Endothelial cell of umbilical vein (primary cell): Measurements from ENCODE around the gene ZNF580. TPM values are rescaled to one million over a fixed set of nuclear protein-coding genes. Genes with fewer than 3 reads are reported as not detected.

Source experiments
- BruUV-seq: library from RNA; stranded (reverse); fragments of 400-500 nt; replicated peaks from 2 replicates; lab custom pipeline; 2021; lab: Mats Ljungman, UMichigan
- CTCF ChIA-PET: fragments of 300-600, 350-600 bp; sonication (Branson Sonifier 250); formaldehyde crosslinking; loops from one replicate; lab custom pipeline; 2021; ENCODE audit warnings: antibody characterized with exemption, inconsistent platforms; lab: Charles Lee
- POLR2A ChIA-PET: fragments of 300-600, 350-600 bp; sonication (Branson Sonifier 250); formaldehyde crosslinking; loops from one replicate; lab custom pipeline; 2021; ENCODE audit warnings: antibody characterized with exemption, inconsistent platforms; lab: Charles Lee
- DNase-seq: peaks from one replicate; pipeline ENCODE4 v3.0.0-alpha.2; 2011; ENCODE audit warnings: low read depth, low spot score
- FAIRE-seq: peaks from 2 replicates; lab custom pipeline; 2011; peaks lifted over from hg19 to GRCh38; lab: Jason Lieb, UNC
- H2AFZ ChIP-seq: 2 replicates; pipeline ENCODE4 v1.6.0; 2012; ENCODE audit warnings: low read depth, low read length, control low read depth, inconsistent platforms
- H3K27ac ChIP-seq: 2 replicates; pipeline ENCODE4 v1.5.1; 2011; ENCODE audit warnings: low read depth, mild to moderate bottlenecking, control low read depth, low read length, moderate library complexity; ENCODE audit not compliant: insufficient read depth
- H3K27me3 ChIP-seq, 2 experiments: 2 replicates each; pipeline versions ENCODE4 v1.6.0 to v1.6.1; 2011; ENCODE audit warnings: low read length in 2 of 2, mixed read lengths in 1 of 2; ENCODE audit not compliant: control insufficient read depth in 2 of 2, insufficient read depth in 2 of 2
- H3K36me3 ChIP-seq, 2 experiments: 2 replicates in 1 of 2; 3 replicates in 1 of 2; pipeline ENCODE4 v1.5.1; 2011; ENCODE audit warnings: low read length in 2 of 2, mild to moderate bottlenecking in 1 of 2, moderate library complexity in 1 of 2; ENCODE audit not compliant: control insufficient read depth in 2 of 2, insufficient read depth in 2 of 2; ENCODE audit errors: extremely low read depth in 1 of 2
- H3K4me1 ChIP-seq: 3 replicates; pipeline ENCODE4 v1.5.1; 2011; ENCODE audit warnings: mild to moderate bottlenecking, low read length; ENCODE audit not compliant: control insufficient read depth, insufficient read depth; ENCODE audit errors: extremely low read depth
- H3K4me2 ChIP-seq: 2 replicates; pipeline ENCODE4 v1.6.1; 2011; ENCODE audit warnings: low read length, control low read depth, mixed read lengths; ENCODE audit not compliant: insufficient read depth
- H3K4me3 ChIP-seq, 3 experiments: fragments of 200-600 bp in 1 of 3; sonication (generic), shearing (Covaris generic) in 1 of 3; replicated peaks in 1 of 3; 2 replicates each; pipeline ENCODE4 v1.5.1; 2011 to 2016; ENCODE audit warnings: control low read depth in 3 of 3, low read length in 3 of 3, mild to moderate bottlenecking in 2 of 3, inconsistent platforms in 1 of 3, low read depth in 1 of 3, moderate library complexity in 1 of 3; ENCODE audit not compliant: insufficient read depth in 1 of 3
- H3K79me2 ChIP-seq: 2 replicates; pipeline ENCODE4 v1.6.0; 2012; ENCODE audit warnings: low read length, inconsistent platforms; ENCODE audit not compliant: control insufficient read depth, insufficient read depth
- H3K9ac ChIP-seq: replicated peaks from 2 replicates; pipeline ENCODE3; 2011; ENCODE audit warnings: low read length, control low read depth; ENCODE audit not compliant: insufficient read depth; ENCODE audit errors: extremely low read depth
- H3K9me1 ChIP-seq: replicated peaks from 3 replicates; pipeline ENCODE4 v1.6.0; 2011; ENCODE audit warnings: mild to moderate bottlenecking, low read length; ENCODE audit not compliant: control insufficient read depth, insufficient read depth; ENCODE audit errors: extremely low read depth
- H3K9me3 ChIP-seq: replicated peaks from 2 replicates; pipeline ENCODE4 v1.5.1; 2012; ENCODE audit warnings: low read length, inconsistent platforms; ENCODE audit not compliant: control insufficient read depth, insufficient read depth
- H4K20me1 ChIP-seq: replicated peaks from 2 replicates; pipeline ENCODE3; 2011; ENCODE audit warnings: mild to moderate bottlenecking, low read length; ENCODE audit not compliant: control insufficient read depth, insufficient read depth; ENCODE audit errors: extremely low read depth
- EZH2 ChIP-seq: IDR thresholded peaks from 2 replicates; pipeline ENCODE4 v1.6.1; 2012; ENCODE audit warnings: borderline replicate concordance, low read depth, mild to moderate bottlenecking, moderate library complexity, low read length, inconsistent platforms; ENCODE audit not compliant: severe bottlenecking
- FOS ChIP-seq: IDR thresholded peaks from 2 replicates; pipeline ENCODE4 v1.6.1; 2011; ENCODE audit warnings: mild to moderate bottlenecking, low read length, moderate library complexity, borderline replicate concordance; ENCODE audit not compliant: insufficient read depth
- GATA2 ChIP-seq: IDR thresholded peaks from 2 replicates; pipeline ENCODE4 v1.7.0; 2011; ENCODE audit warnings: low read depth, mild to moderate bottlenecking, moderate library complexity, mixed read lengths, low read length; ENCODE audit not compliant: insufficient read length, insufficient read depth
- JUN ChIP-seq: IDR thresholded peaks from 2 replicates; pipeline ENCODE4 v1.6.1; 2011; ENCODE audit warnings: borderline replicate concordance, low read depth; ENCODE audit not compliant: insufficient read length, insufficient read depth
- MYC ChIP-seq: IDR thresholded peaks from one replicate; pipeline ENCODE4 v1.6.1; 2011; ENCODE audit warnings: mild to moderate bottlenecking, low read depth, low read length
- POLR2A ChIP-seq: IDR thresholded peaks from 2 replicates; pipeline ENCODE4 v1.6.1; 2012; ENCODE audit warnings: low read depth, mild to moderate bottlenecking, control low read depth, low read length
- POLR2AphosphoS5 ChIP-seq: IDR thresholded peaks from 2 replicates; pipeline ENCODE4 v1.6.1; 2012; ENCODE audit warnings: low read depth, mild to moderate bottlenecking, control low read depth, low read length, moderate library complexity; ENCODE audit not compliant: insufficient read depth
- dilution Hi-C: fragments of 300-500 bp; cut with MboI; formaldehyde crosslinking; loops from one replicate; pipeline ENCODE4 v1.15.0; 2019; ENCODE audit warnings: low sequenced_read_pairs; ENCODE audit not compliant: extremely low pct_ligation_motif_present
- intact Hi-C: fragments of 100-400 bp; cut with micrococcal nuclease; formaldehyde crosslinking; loops from one replicate; pipeline ENCODE4 v1.10.0; 2022
- polyA plus RNA-seq, 4 experiments: library from polyadenylated mRNA; depleted of rRNA in 3 of 4; stranded (reverse) in 3 of 4; unstranded in 1 of 4; fragments of >200 nt; gene quantifications; 2 replicates each; pipeline versions ENCODE4 v1.2.1 to v1.2.3, GENCODE V29; 2011 to 2012; ENCODE audit warnings: missing spikeins in 1 of 4
- total RNA-seq: library from RNA; stranded (reverse); gene quantifications from 2 replicates; pipeline ENCODE4 v1.2.3, GENCODE V29; 2021
- TF ChIP-seq, protein P1 (sequence below), 2 donors: IDR thresholded peaks; 1 replicate in 1 of 2; 2 replicates in 1 of 2; pipeline ENCODE4 v1.5.1; 2011; ENCODE audit warnings: low read length in 2 of 2, mild to moderate bottlenecking in 2 of 2, moderate library complexity in 2 of 2, control low read depth in 1 of 2, inconsistent platforms in 1 of 2, low read depth in 1 of 2; ENCODE audit not compliant: insufficient read depth in 1 of 2; ENCODE audit errors: extremely low read depth in 1 of 2
- TF ChIP-seq, protein P2 (sequence below): IDR thresholded peaks from 2 replicates; pipeline ENCODE4 v1.6.1; 2011; ENCODE audit not compliant: insufficient read depth, insufficient read length

The ZNF580 gene
- total and polyA plus RNA-seq, 2 donors (not counting 3 experiments of a cell fraction or from before 2014, with no cell fraction given), result 13.7 to 41.1 TPM

DNA sequence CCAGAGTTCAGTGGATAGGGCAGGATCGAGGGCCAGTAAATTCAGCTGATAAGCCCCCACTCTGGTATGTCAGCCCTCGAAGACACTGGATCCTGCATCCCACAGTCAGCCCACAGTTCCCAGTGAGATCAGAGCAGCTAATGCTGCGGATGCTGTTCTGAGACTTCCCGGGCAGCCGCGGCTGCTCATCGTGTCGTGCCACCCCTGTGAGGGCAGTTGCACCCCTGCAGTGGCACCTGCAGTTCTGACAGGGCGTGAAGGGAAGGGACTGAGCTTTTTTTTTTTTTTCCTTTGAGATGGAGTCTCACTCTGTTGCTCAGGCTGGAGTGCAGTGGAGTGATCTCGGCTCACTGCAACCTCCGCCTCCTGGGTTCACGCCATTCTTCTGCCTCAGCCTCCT is 26.7 kb downstream of the ZNF580 start:
- Histone ChIP-seq H3K36me3 (peaks cover 27 to 70% of the 10 kb centered on the region in 2 experiments), H3K9ac (no peak overlapping the region), H3K4me3 (no peak overlapping the region), H3K4me1 (peaks cover 3% of the 10 kb centered on the region), H3K27me3 (no peaks in the 10 kb centered on the region), H4K20me1 (peaks cover 5% of the 10 kb centered on the region), H3K27ac (no peak overlapping the region), H3K9me3 (no peaks in the 10 kb centered on the region), H3K79me2 (peaks cover 90% of the 10 kb centered on the region), H2AFZ (no peak overlapping the region), H3K9me1 (no peaks in the 10 kb centered on the region), H3K4me2 (no peak overlapping the region)
- dilution Hi-C loops (no loop called here), intact Hi-C loops (no loop called here)
- CTCF ChIA-PET, result interaction anchor here (0.9 kb wide), 1 partner anchor 13 kb away, joined by 3 read pairs; the partner anchor contains the start of gene U2AF2
- no peak for DNase-seq
- POLR2A ChIA-PET, result no interaction called here
- no peak for FAIRE-seq
- BruUV-seq, result no TSS peak
- TF ChIP-seq GATA2 (no peak), JUN (no peak), MYC (no peak), EZH2 (no peak), POLR2AphosphoS5 (no peak), FOS (no peak), POLR2A (no peak)
- TF ChIP-seq, protein P1, sequence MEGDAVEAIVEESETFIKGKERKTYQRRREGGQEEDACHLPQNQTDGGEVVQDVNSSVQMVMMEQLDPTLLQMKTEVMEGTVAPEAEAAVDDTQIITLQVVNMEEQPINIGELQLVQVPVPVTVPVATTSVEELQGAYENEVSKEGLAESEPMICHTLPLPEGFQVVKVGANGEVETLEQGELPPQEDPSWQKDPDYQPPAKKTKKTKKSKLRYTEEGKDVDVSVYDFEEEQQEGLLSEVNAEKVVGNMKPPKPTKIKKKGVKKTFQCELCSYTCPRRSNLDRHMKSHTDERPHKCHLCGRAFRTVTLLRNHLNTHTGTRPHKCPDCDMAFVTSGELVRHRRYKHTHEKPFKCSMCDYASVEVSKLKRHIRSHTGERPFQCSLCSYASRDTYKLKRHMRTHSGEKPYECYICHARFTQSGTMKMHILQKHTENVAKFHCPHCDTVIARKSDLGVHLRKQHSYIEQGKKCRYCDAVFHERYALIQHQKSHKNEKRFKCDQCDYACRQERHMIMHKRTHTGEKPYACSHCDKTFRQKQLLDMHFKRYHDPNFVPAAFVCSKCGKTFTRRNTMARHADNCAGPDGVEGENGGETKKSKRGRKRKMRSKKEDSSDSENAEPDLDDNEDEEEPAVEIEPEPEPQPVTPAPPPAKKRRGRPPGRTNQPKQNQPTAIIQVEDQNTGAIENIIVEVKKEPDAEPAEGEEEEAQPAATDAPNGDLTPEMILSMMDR (IDR thresholded peaks at IDR 0.05; ENCODE audit: extremely low read depth in 1 of 2, insufficient read depth in 1 of 2, low read depth in 1 of 2, low read length in 2 of 2), result no peak
- TF ChIP-seq, protein P2, sequence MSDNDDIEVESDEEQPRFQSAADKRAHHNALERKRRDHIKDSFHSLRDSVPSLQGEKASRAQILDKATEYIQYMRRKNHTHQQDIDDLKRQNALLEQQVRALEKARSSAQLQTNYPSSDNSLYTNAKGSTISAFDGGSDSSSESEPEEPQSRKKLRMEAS, result no peak
